ENCODE results near the gene TNFSF15. TPM values are rescaled to one million over a fixed set of nuclear protein-coding genes. Genes with fewer than 3 reads are reported as not detected.

The TNFSF15 gene
- total RNA-seq, 1 donor from 2014 or later: 0.11 TPM

DNA sequence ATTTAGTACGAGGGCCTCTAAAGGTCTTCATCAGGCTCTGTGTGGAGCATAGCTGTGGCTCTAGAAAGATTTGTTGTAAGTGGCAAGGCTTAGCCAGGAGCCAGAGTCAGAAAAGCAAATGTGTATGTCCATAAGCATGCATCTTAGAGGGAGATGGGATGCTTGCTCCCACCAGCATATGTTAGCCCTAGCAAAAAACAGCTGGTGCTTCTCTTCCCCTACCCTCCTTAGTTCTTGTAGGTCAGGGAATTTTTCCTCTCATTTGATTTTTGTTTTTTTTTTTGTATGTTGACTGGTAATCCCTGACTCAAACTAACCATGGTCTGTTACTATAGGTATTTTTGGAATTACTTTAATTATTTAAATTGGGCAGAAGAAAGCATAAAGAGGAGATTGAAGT is 7.7 kb downstream of the TNFSF15 start:
- no peak overlapping the region for H3K27ac ChIP-seq (replicated peaks)
- intact Hi-C loops (cut with micrococcal nuclease): no loop called here
- DNase-seq: no peak
- H3K4me1 ChIP-seq: no peaks in the 10 kb centered on the region
- no peaks in the 10 kb centered on the region for H3K9me3 ChIP-seq (replicated peaks)
- peaks cover 46% of the 10 kb centered on the region for H3K27me3 ChIP-seq (ENCODE audit: low read depth)
- TF ChIP-seq, protein P1, sequence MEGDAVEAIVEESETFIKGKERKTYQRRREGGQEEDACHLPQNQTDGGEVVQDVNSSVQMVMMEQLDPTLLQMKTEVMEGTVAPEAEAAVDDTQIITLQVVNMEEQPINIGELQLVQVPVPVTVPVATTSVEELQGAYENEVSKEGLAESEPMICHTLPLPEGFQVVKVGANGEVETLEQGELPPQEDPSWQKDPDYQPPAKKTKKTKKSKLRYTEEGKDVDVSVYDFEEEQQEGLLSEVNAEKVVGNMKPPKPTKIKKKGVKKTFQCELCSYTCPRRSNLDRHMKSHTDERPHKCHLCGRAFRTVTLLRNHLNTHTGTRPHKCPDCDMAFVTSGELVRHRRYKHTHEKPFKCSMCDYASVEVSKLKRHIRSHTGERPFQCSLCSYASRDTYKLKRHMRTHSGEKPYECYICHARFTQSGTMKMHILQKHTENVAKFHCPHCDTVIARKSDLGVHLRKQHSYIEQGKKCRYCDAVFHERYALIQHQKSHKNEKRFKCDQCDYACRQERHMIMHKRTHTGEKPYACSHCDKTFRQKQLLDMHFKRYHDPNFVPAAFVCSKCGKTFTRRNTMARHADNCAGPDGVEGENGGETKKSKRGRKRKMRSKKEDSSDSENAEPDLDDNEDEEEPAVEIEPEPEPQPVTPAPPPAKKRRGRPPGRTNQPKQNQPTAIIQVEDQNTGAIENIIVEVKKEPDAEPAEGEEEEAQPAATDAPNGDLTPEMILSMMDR (IDR thresholded peaks at IDR 0.05; ENCODE audit: borderline replicate concordance): no peak
- H3K36me3 ChIP-seq: no peaks in the 10 kb centered on the region
- H3K4me3 ChIP-seq: no peak overlapping the region

DNA sequence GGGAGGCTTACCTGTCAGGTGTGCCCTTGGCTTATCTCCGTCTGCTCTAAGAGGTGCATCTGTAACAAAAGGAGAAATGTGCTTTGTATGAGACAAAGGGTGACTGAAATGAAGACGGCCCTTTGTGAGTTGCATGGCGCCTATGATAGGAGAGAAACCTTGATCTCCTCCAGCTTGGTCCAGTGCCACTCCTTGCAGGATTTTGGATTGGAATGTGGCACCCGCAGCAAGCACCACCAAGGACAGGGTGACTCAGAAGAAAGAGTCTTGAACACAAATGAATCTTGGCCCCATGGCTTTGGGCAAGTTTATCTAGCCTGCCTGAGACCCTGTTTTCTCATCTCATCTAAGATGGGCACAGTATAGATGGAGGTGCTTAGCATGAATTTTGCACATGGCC is 13.4 kb downstream of the TNFSF15 start:
- Histone ChIP-seq H3K27me3 (ENCODE audit: low read depth) (peaks cover 39% of the 10 kb centered on the region), H3K4me1 (no peaks in the 10 kb centered on the region), H3K9me3 (replicated peaks) (no peaks in the 10 kb centered on the region), H3K27ac (replicated peaks) (no peak overlapping the region), H3K4me3 (no peak overlapping the region), H3K36me3 (no peaks in the 10 kb centered on the region)
- DNase-seq: no peak
- intact Hi-C loops (cut with micrococcal nuclease): no loop called here
- TF ChIP-seq, protein P1 (IDR thresholded peaks at IDR 0.05; ENCODE audit: borderline replicate concordance): no peak

DNA sequence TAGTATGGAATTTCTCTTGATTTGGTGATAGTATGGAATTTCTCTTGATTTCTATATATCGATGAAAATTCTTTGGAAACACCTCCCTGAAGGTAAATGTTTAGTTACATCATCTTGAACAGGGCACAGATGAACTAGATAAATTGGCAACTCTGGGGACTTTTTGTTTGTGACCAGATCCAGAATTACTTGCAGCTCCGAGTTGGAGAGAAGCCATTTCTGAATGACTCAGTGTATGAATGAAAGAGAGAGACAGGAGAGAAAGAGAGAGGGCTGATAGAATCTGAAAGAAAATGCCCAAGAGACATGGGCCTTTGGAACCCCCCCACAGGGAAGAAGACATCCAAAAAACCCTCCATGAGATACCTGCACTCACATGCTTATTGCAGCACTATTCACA is 14.1 kb downstream of the TNFSF15 start:
- H3K27me3 ChIP-seq (ENCODE audit: low read depth): peaks cover 40% of the 10 kb centered on the region
- no peak overlapping the region for H3K4me3 ChIP-seq
- H3K4me1 ChIP-seq: no peaks in the 10 kb centered on the region
- H3K36me3 ChIP-seq: no peaks in the 10 kb centered on the region
- H3K27ac ChIP-seq (replicated peaks): no peak overlapping the region
- no peaks in the 10 kb centered on the region for H3K9me3 ChIP-seq (replicated peaks)
- TF ChIP-seq, protein P1 (IDR thresholded peaks at IDR 0.05; ENCODE audit: borderline replicate concordance): no peak
- intact Hi-C loops (cut with micrococcal nuclease): no loop called here
- DNase-seq: no peak

DNA sequence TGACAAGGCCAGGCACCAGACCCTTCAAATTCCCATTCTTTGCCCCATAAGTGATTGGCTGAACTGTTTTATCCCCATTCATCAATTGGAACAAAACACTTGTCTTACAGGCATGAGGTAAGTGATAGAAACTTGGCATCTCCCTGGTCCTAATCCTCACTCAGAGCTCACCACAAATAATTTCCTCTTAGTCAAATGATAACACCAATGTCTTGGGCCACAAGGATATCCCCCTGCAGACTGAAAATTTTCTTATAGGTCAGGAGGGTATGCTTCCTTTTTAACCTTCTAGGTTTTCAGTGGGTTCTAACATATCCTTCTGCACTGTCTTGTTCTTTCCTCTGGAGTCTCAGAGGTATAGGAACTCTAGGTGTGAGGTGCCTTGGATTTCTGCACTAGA is 14.5 kb downstream of the TNFSF15 start:
- Histone ChIP-seq H3K27me3 (ENCODE audit: low read depth) (peaks cover 37% of the 10 kb centered on the region), H3K4me1 (no peaks in the 10 kb centered on the region), H3K36me3 (no peaks in the 10 kb centered on the region), H3K27ac (replicated peaks) (no peak overlapping the region), H3K9me3 (replicated peaks) (no peaks in the 10 kb centered on the region), H3K4me3 (no peak overlapping the region)
- TF ChIP-seq, protein P1 (IDR thresholded peaks at IDR 0.05; ENCODE audit: borderline replicate concordance): no peak
- no peak for DNase-seq
- intact Hi-C loops (cut with micrococcal nuclease): no loop called here

DNA sequence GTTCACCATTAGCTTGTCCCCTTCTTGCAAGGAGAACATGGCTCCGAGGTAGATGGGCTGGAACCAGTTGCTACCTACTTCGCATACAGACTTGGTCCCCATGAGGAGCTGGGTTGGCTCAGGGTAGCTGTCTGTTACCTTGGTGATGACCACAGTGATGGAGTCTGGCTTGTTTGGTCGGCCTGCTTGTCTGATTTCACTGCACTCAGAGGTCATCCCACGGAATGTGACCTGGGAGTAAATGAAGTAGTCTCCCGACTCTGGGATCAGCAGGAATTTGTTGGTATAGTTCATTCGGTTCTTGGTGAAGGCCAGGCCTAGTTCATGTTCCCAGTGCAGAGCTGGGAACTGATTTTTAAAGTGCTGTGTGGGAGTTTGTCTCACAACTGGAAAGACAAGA is 15.3 kb downstream of the TNFSF15 start:
- no peaks in the 10 kb centered on the region for H3K4me1 ChIP-seq
- no peaks in the 10 kb centered on the region for H3K9me3 ChIP-seq (replicated peaks)
- H3K27me3 ChIP-seq (ENCODE audit: low read depth): peaks cover 39% of the 10 kb centered on the region
- H3K36me3 ChIP-seq: no peaks in the 10 kb centered on the region
- TF ChIP-seq, protein P1 (IDR thresholded peaks at IDR 0.05; ENCODE audit: borderline replicate concordance): no peak
- H3K27ac ChIP-seq (replicated peaks): no peak overlapping the region
- intact Hi-C loops (cut with micrococcal nuclease): no loop called here
- no peak overlapping the region for H3K4me3 ChIP-seq
- DNase-seq: no peak

DNA sequence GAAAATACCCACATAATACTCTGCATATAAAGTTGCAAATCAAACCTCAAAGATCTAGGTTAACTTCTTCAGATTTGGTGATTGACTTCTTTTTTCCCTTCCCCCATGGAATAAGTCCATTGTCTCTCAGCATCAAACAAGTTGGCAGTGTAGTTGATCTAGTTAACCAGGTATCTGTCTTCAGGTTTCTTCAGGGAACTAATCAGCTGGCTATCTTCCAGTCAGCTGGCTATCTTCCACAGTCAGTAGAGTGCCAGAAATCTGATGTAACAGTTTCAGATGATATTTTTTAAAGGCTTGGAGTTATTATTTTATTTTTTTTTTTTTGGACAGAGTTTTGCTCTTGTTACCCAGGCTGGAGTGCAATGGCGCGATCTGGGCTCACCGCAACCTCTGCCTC is 16.8 kb downstream of the TNFSF15 start:
- H3K36me3 ChIP-seq: no peaks in the 10 kb centered on the region
- no peak overlapping the region for H3K27ac ChIP-seq (replicated peaks)
- intact Hi-C loops (cut with micrococcal nuclease): no loop called here
- TF ChIP-seq, protein P1 (IDR thresholded peaks at IDR 0.05; ENCODE audit: borderline replicate concordance): no peak
- peaks cover 38% of the 10 kb centered on the region for H3K27me3 ChIP-seq (ENCODE audit: low read depth)
- H3K9me3 ChIP-seq (replicated peaks): no peaks in the 10 kb centered on the region
- H3K4me3 ChIP-seq: no peak overlapping the region
- H3K4me1 ChIP-seq: no peaks in the 10 kb centered on the region
- DNase-seq: no peak

All from left ventricle myocardium inferior (tissue), 1 donor.